K562 (cell line): Measurements from ENCODE around the gene PPM1H. TPM values are rescaled to one million over a fixed set of nuclear protein-coding genes. Genes with fewer than 3 reads are reported as not detected.

Source experiments
- ASH1L ChIP-seq: fragments of 450-650 bp; IDR thresholded peaks from 2 replicates; pipeline ENCODE4 v1.6.1; 2018; ENCODE audit warnings: borderline replicate concordance, mild to moderate bottlenecking, low read depth; ENCODE audit not compliant: partially characterized antibody
- CHAMP1 ChIP-seq: fragments of 450-650 bp; IDR thresholded peaks from 2 replicates; pipeline ENCODE4 v1.6.1; 2016; ENCODE audit warnings: mild to moderate bottlenecking
- HNRNPH1 ChIP-seq: fragments of 200-400 bp; formaldehyde crosslinking; optimal IDR thresholded peaks from 2 replicates; pipeline ENCODE3; 2017; ENCODE audit warnings: low read depth, mild to moderate bottlenecking, low read length, moderate library complexity
- NFYB ChIP-seq: IDR thresholded peaks from 2 replicates; pipeline ENCODE4 v1.6.1; 2011; ENCODE audit warnings: mild to moderate bottlenecking, moderate library complexity; ENCODE audit not compliant: insufficient read length; ENCODE audit errors: extremely low read depth
- PRDM10 ChIP-seq: fragments of 450-650 bp; IDR thresholded peaks from 2 replicates; pipeline ENCODE4 v1.6.1; 2018; ENCODE audit not compliant: partially characterized antibody
- SUPT5H ChIP-seq: fragments of 450-650 bp; IDR thresholded peaks from 2 replicates; pipeline ENCODE4 v1.6.1; 2016
- TAF1 ChIP-seq: IDR thresholded peaks from 2 replicates; pipeline ENCODE4 v1.6.1; 2011; ENCODE audit warnings: mild to moderate bottlenecking, low read length, moderate library complexity; ENCODE audit not compliant: insufficient read depth, control insufficient read depth, severe bottlenecking; ENCODE audit errors: extremely low read depth
- TAF9B ChIP-seq: fragments of 450-650 bp; IDR thresholded peaks from 2 replicates; pipeline ENCODE4 v1.6.1; 2018; ENCODE audit warnings: mild to moderate bottlenecking; ENCODE audit not compliant: partially characterized antibody
- TBL1XR1 ChIP-seq, 2 experiments: IDR thresholded peaks; 2 replicates each; pipeline ENCODE4 v1.6.1; 2012; ENCODE audit warnings: improper control_type of control experiment in 2 of 2, low read length in 2 of 2, mild to moderate bottlenecking in 1 of 2
- YY1 ChIP-seq, 3 experiments: IDR thresholded peaks; 2 replicates each; pipeline ENCODE4 v1.6.1; 2011; ENCODE audit warnings: low read length in 2 of 3, mild to moderate bottlenecking in 2 of 3, moderate library complexity in 2 of 3, borderline replicate concordance in 1 of 3, control low read depth in 1 of 3, low read depth in 1 of 3; ENCODE audit not compliant: insufficient read depth in 3 of 3, insufficient replicate concordance in 2 of 3, control insufficient read depth in 1 of 3, insufficient read length in 1 of 3; ENCODE audit errors: extremely low read depth in 1 of 3
- ZFP36 ChIP-seq: fragments of 150-350 bp; IDR thresholded peaks from 2 replicates; pipeline ENCODE4 v1.6.1; 2018; ENCODE audit warnings: low read length, low read depth; ENCODE audit not compliant: partially characterized antibody
- ZFX ChIP-seq: sonication (generic); formaldehyde crosslinking; IDR thresholded peaks from 2 replicates; pipeline ENCODE4 v1.8.0; 2022; ENCODE audit warnings: mild to moderate bottlenecking, missing genetic modification reagents, moderate library complexity
- ZNF445 ChIP-seq: fragments of 250-450 bp; sonication (Bioruptor Pico); IDR thresholded peaks from 2 replicates; pipeline ENCODE4 v1.4.0; 2020; ENCODE audit warnings: low read depth, mild to moderate bottlenecking, moderate library complexity
- ZNF57 ChIP-seq: fragments of 450-650 bp; formaldehyde crosslinking; IDR thresholded peaks from 2 replicates; pipeline ENCODE4 v1.4.0; 2020; ENCODE audit warnings: mild to moderate bottlenecking, moderate library complexity
- ZNF76 ChIP-seq: fragments of 250-450 bp; sonication (Bioruptor Pico); IDR thresholded peaks from 2 replicates; pipeline ENCODE4 v1.4.0; 2020; ENCODE audit warnings: mild to moderate bottlenecking, moderate library complexity, borderline replicate concordance
- polyA plus RNA-seq, 8 experiments: library from polyadenylated mRNA; depleted of rRNA in 4 of 8; stranded (reverse) in 5 of 8; unstranded in 3 of 8; fragments of >200 nt; fragmentation: Nextera tagmentation in 2 of 8; fragmentation: Illumina TruSeq in 1 of 8; extraction: Ambion mirVana in 2 of 8; extraction: Trizol in 1 of 8; gene quantifications; 2 replicates each; pipeline versions ENCODE4 v1.2.1 to v1.2.3, GENCODE V29; 2011 to 2014; ENCODE audit warnings: inconsistent platforms in 1 of 8, missing spikeins in 1 of 8
- total RNA-seq, 7 experiments: library from RNA; depleted of rRNA in 6 of 7; stranded (reverse); fragments of >200 nt in 6 of 7; fragmentation: Illumina TruSeq in 2 of 7; extraction: Trizol in 2 of 7; gene quantifications; 2 replicates each; pipeline versions ENCODE4 v1.2.1 to v1.2.3, GENCODE V29; 2011 to 2021; ENCODE audit warnings: low replicate concordance in 1 of 7
- TF ChIP-seq, protein P1 (sequence below): IDR thresholded peaks from 2 replicates; pipeline ENCODE4 v1.6.1; 2014; ENCODE audit warnings: antibody characterized with exemption
- TF ChIP-seq, protein P2 (sequence below): fragments of 450-650 bp; IDR thresholded peaks from one replicate; pipeline ENCODE4 v1.6.1; 2018; ENCODE audit warnings: mild to moderate bottlenecking, moderate library complexity; ENCODE audit not compliant: partially characterized antibody

Gene PPM1H
- total and polyA plus RNA-seq, 9 of the 15 experiments (the other 6 are each of a cell fraction or from before 2014, with no cell fraction given) = 5.3 to 29.3 (median 11.3) TPM

- peak; percentile 3; the same call in 1 of the 2 replicates for TF ChIP-seq ZNF445 (CRISPR knock-in tag)
- TF ChIP-seq YY1 (IDR thresholded peaks at IDR 0.05; ENCODE audit: borderline replicate concordance in 1 of 3, control insufficient read depth in 1 of 3, extremely low read depth in 1 of 3, insufficient read depth in 3 of 3, insufficient read length in 1 of 3, insufficient replicate concordance in 2 of 3, low read depth in 1 of 3, low read length in 2 of 3) = peak; percentile 88 to 95 (median 95)
- TF ChIP-seq NFYB = no peak
- TF ChIP-seq ZFP36 = no peak
- TF ChIP-seq SUPT5H = peak; percentile 77
- TF ChIP-seq, protein P1, sequence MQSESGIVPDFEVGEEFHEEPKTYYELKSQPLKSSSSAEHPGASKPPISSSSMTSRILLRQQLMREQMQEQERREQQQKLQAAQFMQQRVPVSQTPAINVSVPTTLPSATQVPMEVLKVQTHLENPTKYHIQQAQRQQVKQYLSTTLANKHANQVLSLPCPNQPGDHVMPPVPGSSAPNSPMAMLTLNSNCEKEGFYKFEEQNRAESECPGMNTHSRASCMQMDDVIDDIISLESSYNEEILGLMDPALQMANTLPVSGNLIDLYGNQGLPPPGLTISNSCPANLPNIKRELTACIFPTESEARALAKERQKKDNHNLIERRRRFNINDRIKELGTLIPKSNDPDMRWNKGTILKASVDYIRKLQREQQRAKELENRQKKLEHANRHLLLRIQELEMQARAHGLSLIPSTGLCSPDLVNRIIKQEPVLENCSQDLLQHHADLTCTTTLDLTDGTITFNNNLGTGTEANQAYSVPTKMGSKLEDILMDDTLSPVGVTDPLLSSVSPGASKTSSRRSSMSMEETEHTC = peak; percentile 67
- peak; percentile 83 for TF ChIP-seq PRDM10
- no peak for TF ChIP-seq TBL1XR1 (IDR thresholded peaks at IDR 0.05; ENCODE audit: low read length in 2 of 2)
- peak; percentile 33; the same call in 1 of the 2 replicates for TF ChIP-seq CHAMP1
- peak; percentile 56 for TF ChIP-seq TAF1
- TF ChIP-seq HNRNPH1 = no peak
- TF ChIP-seq, protein P2, sequence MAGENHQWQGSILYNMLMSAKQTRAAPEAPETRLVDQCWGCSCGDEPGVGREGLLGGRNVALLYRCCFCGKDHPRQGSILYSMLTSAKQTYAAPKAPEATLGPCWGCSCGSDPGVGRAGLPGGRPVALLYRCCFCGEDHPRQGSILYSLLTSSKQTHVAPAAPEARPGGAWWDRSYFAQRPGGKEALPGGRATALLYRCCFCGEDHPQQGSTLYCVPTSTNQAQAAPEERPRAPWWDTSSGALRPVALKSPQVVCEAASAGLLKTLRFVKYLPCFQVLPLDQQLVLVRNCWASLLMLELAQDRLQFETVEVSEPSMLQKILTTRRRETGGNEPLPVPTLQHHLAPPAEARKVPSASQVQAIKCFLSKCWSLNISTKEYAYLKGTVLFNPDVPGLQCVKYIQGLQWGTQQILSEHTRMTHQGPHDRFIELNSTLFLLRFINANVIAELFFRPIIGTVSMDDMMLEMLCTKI = no peak
- peak; percentile 72 for TF ChIP-seq TAF9B
- TF ChIP-seq ZFX = peak; percentile 94
- TF ChIP-seq ZNF57 = no peak
- peak; percentile 56; the same call in 1 of the 2 replicates for TF ChIP-seq ZNF76 (CRISPR knock-in tag)
- peak; percentile 35 for TF ChIP-seq ASH1L
These were observed 332.5 kb downstream of the PPM1H start (continued) for GRCh38 chr12:62602255-62603060.
